ENCODE data around the gene NUP210.

Gene NUP210

GRCh38 chr3:13303410-13303809 is 116.7 kb downstream of the NUP210 start:
- peaks cover 12% of the 10 kb centered on the region for H3K27me3 Mint-ChIP-seq (ENCODE audit: low read depth)

GRCh38 chr3:13301286-13301987 is 118.7 kb downstream of the NUP210 start:
- no peaks in the 10 kb centered on the region for H3K36me3 Mint-ChIP-seq (ENCODE audit: low read depth)
- no peaks in the 10 kb centered on the region for H3K4me1 Mint-ChIP-seq
- no peak overlapping the region for H3K4me3 Mint-ChIP-seq
- no peaks in the 10 kb centered on the region for H3K9me3 Mint-ChIP-seq
- no peak overlapping the region for H3K27ac Mint-ChIP-seq
- peaks cover 15% of the 10 kb centered on the region for H3K27me3 Mint-ChIP-seq (ENCODE audit: low read depth)
- TF ChIP-seq, protein P1, sequence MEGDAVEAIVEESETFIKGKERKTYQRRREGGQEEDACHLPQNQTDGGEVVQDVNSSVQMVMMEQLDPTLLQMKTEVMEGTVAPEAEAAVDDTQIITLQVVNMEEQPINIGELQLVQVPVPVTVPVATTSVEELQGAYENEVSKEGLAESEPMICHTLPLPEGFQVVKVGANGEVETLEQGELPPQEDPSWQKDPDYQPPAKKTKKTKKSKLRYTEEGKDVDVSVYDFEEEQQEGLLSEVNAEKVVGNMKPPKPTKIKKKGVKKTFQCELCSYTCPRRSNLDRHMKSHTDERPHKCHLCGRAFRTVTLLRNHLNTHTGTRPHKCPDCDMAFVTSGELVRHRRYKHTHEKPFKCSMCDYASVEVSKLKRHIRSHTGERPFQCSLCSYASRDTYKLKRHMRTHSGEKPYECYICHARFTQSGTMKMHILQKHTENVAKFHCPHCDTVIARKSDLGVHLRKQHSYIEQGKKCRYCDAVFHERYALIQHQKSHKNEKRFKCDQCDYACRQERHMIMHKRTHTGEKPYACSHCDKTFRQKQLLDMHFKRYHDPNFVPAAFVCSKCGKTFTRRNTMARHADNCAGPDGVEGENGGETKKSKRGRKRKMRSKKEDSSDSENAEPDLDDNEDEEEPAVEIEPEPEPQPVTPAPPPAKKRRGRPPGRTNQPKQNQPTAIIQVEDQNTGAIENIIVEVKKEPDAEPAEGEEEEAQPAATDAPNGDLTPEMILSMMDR (IDR thresholded peaks at IDR 0.05; ENCODE audit: unreplicated experiment in 3 of 3) = no peak

More at GRCh38 chr3:13303410-13303809, 116.7 kb downstream of the NUP210 start:
- Mint-ChIP-seq H3K4me1 (no peaks in the 10 kb centered on the region), H3K9me3 (no peaks in the 10 kb centered on the region), H3K36me3 (ENCODE audit: low read depth) (no peaks in the 10 kb centered on the region), H3K27ac (no peak overlapping the region), H3K4me3 (no peak overlapping the region)
- TF ChIP-seq, protein P1 (IDR thresholded peaks at IDR 0.05; ENCODE audit: unreplicated experiment in 3 of 3) = no peak

GRCh38 chr3:13300546-13301285 is 119.4 kb downstream of the NUP210 start:
- Mint-ChIP-seq H3K4me3 (no peak overlapping the region), H3K27me3 (ENCODE audit: low read depth) (peaks cover 18% of the 10 kb centered on the region), H3K4me1 (no peaks in the 10 kb centered on the region), H3K9me3 (no peaks in the 10 kb centered on the region), H3K27ac (no peak overlapping the region), H3K36me3 (ENCODE audit: low read depth) (no peaks in the 10 kb centered on the region)
- TF ChIP-seq, protein P1 (IDR thresholded peaks at IDR 0.05; ENCODE audit: unreplicated experiment in 3 of 3) = no peak

DNA sequence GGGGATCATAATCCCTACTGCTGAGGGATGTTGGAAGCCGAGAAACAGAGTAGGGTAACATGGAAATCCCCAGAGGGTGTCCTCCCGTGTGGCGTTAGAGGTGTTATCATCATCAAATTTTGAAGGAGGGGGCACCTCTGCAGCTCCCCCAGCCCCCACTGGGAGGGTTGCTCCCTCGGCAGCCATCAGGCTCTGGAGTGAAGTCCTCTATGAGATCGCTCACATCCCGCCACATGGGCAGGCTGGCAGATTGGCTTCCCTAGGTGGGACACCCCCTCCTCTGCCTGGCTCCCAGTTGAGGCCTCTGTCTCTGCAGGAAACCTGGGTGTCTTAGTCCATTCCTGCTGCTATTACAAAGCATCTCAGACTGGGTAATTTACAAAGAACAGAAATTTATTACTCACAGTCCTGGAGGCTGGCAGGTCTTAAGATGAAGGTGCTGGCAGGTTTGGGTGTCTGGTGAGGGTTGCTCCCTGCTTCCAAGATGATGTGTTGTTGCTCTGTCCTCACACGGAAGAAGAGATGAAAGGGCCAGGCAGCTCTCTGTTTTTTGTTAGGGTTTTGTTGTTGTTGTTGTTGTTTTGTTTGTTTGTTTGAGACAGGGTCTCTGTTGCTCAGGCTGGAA is 120.5 kb downstream of the NUP210 start:
- Mint-ChIP-seq H3K9me3 (no peaks in the 10 kb centered on the region), H3K36me3 (ENCODE audit: low read depth) (no peaks in the 10 kb centered on the region), H3K27ac (no peak overlapping the region), H3K4me3 (no peak overlapping the region), H3K4me1 (no peaks in the 10 kb centered on the region), H3K27me3 (ENCODE audit: low read depth) (peaks cover 23% of the 10 kb centered on the region)
- TF ChIP-seq, protein P1 (IDR thresholded peaks at IDR 0.05; ENCODE audit: unreplicated experiment in 3 of 3) = no peak

DNA sequence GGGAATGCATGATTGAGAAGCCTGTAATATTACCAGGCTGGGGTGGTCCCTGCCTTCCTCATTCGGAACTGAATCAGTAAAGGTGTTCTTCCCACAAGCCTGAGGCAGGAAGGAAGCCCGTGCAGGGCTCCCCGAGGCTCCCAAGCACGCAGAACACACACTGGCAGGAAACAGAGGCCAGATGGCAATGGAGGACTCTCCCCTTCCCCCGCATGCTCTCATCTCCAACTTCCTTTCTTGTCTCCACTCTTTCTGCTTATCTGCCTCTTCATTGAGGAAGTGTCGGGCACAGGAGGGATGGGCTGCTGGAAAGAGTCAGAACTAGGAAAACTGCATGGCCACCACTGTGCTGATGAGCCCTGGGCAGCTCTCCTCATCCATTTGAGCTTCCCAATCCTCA is 123.5 kb downstream of the NUP210 start:
- H3K9me3 Mint-ChIP-seq = no peaks in the 10 kb centered on the region
- no peak overlapping the region for H3K4me3 Mint-ChIP-seq

More for the DNA sequence above, 123.5 kb downstream of the NUP210 start:
- H3K27me3 Mint-ChIP-seq (ENCODE audit: low read depth) = peaks cover 29% of the 10 kb centered on the region
- H3K4me1 Mint-ChIP-seq = no peaks in the 10 kb centered on the region
- TF ChIP-seq, protein P1 (IDR thresholded peaks at IDR 0.05; ENCODE audit: unreplicated experiment in 3 of 3) = no peak
- H3K36me3 Mint-ChIP-seq (ENCODE audit: low read depth) = no peaks in the 10 kb centered on the region
- H3K27ac Mint-ChIP-seq = no peak overlapping the region
